HG02610 (cell line): ENCODE measurements around the gene ZP1.

ENCODE experiments used
- ATAC-seq: cut with Tn5 transposase; IDR thresholded peaks from one replicate; pipeline ENCODE4 v1.9.1; 2021; ENCODE audit warnings: mild to moderate bottlenecking, moderate library complexity; ENCODE audit not compliant: unreplicated experiment

ZP1 gene

GRCh38 chr11:60875366-60876167, 8.2 kb downstream of the ZP1 start:
- ATAC-seq, result no peak

- ATAC-seq, result no peak
Measured at GRCh38 chr11:60876168-60876485, 8.8 kb downstream of the ZP1 start.

- no peak for ATAC-seq
Measured at GRCh38 chr11:60878245-60879101, 11.1 kb downstream of the ZP1 start.

- ATAC-seq, result no peak
Measured at GRCh38 chr11:60879104-60879503, 11.8 kb downstream of the ZP1 start.

- ATAC-seq, result no peak
Measured at GRCh38 chr11:60879971-60880588, 12.7 kb downstream of the ZP1 start.

- no peak for ATAC-seq
Measured at GRCh38 chr11:60880643-60881282, 13.4 kb downstream of the ZP1 start.

- ATAC-seq, result no peak
Measured at GRCh38 chr11:60887556-60887955, 20.2 kb downstream of the ZP1 start.

GRCh38 chr11:60889869-60890311, 22.5 kb downstream of the ZP1 start:
- ATAC-seq, result no peak

GRCh38 chr11:60890696-60891095, 23.4 kb downstream of the ZP1 start:
- no peak for ATAC-seq

GRCh38 chr11:60891103-60891741, 23.9 kb downstream of the ZP1 start:
- ATAC-seq, result no peak

- ATAC-seq, result no peak
Measured at GRCh38 chr11:60895687-60896086, 28.3 kb downstream of the ZP1 start.

- no peak for ATAC-seq
Measured at GRCh38 chr11:60897496-60897895, 30.2 kb downstream of the ZP1 start.

GRCh38 chr11:60899046-60899936, 31.9 kb downstream of the ZP1 start:
- no peak for ATAC-seq

- no peak for ATAC-seq
Measured at GRCh38 chr11:60899977-60900376, 32.6 kb downstream of the ZP1 start.

- ATAC-seq, result no peak
Measured at GRCh38 chr11:60900673-60901404, 33.5 kb downstream of the ZP1 start.

GRCh38 chr11:60902625-60903024, 35.3 kb downstream of the ZP1 start:
- ATAC-seq, result no peak

GRCh38 chr11:60905047-60905446, 37.7 kb downstream of the ZP1 start:
- no peak for ATAC-seq

GRCh38 chr11:60905551-60906113, 38.3 kb downstream of the ZP1 start:
- ATAC-seq, result no peak
